COR-L47 (cell line): ENCODE data around the gene STK11.

Experiments
- DNase-seq: peaks from one replicate; lab custom pipeline; 2025; lab: John Stamatoyannopoulos, UW

Gene STK11

DNA sequence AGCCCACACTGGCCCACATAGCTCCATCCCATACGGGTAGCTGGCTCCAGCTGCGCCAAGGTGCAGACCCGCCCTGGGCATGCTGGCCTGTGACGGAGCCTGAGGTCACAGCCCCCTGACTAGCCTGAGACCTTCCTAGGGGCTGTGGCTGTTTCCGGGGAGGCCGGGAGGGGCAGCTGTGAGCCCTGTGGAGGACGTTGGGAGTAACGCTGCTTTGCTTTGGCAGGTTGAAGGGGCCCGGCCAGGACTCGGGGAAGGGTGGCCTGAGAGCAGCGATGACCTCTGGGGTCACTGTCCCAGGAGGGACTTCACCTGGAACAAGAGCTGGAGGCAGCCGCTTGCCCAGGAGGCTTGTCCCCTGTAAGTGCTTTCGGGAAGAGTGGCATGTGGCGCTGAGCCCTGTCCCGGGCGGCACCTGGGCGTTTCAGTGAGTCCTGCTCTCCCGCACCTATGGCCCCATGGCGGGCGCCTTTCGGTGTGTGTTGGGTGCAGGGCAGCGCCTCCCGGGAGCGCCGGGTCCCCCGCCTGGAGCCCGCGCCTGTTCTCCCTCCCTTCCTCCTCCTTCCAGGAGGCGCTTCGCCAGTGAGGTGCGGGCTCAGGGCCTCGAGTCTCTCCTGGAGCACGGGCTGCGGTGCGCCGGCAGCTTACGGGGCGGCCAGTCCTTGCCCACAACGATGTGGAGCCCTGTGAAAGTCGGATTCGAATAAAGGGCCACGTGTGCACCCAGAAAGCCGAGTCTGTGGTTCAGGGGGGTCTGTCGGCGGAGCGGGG lies 68.7 kb downstream of the STK11 start:
- DNase-seq, result no peak

DNA sequence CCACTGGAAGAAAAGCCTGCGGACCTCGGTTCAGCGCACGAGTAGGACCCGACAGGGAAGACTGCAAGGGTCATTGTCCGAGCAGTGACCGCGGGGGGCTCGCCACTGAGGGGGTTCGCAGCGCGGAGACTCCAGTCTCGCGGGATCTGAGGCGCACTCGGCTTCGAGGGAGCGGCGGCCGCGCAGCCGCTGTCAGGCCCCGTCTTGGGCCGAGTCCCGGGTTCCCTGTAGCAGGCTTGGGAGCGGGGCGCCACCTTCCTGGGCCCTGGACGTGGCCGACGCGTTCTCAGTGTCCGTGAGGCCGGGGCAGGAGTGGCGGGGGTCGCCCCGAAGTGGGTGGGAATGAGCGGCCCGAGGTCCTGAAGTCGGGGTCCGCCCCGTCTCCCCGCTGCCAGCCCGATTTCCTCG lies 69.3 kb downstream of the STK11 start:
- DNase-seq, result no peak

DNA sequence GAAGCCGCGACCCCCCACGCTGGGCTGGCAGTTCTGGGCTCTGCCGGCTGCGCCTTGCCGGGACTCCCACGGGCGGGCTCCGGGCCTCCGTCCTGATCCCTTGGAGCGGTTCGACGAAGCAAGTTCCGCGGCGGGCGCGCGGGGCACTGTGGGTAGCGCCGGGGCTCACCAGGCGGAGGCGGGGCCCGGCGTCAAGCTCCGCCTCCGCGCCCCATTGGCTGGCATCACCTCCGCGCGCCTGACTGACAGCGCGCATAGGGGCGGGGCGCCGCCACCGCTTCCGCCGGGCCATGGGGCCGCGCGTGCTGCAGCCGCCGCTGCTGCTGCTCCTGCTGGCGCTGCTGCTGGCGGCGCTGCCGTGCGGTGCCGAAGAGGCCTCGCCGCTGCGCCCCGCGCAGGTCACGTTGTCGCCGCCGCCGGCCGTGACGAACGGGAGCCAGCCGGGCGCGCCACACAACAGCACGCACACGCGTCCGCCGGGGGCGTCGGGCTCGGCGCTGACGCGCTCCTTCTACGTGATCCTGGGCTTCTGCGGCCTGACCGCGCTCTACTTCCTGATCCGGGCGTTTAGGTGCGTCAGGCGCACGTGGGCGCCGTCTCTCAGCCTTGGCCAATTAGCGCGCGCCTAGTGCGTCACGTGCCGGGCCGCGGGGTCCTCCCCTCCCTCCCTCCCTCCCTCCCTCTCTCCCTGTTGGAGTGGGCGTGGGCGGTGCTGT lies 69.8 kb downstream of the STK11 start, which contains the start of gene FAM174C:
Gene FAM174C, plus strand, starts transcription at position 271 of the 716 bp plus-strand sequence. Its CDS starts 20 bp downstream, at position 291.
- peak; percentile 98 for DNase-seq

DNA sequence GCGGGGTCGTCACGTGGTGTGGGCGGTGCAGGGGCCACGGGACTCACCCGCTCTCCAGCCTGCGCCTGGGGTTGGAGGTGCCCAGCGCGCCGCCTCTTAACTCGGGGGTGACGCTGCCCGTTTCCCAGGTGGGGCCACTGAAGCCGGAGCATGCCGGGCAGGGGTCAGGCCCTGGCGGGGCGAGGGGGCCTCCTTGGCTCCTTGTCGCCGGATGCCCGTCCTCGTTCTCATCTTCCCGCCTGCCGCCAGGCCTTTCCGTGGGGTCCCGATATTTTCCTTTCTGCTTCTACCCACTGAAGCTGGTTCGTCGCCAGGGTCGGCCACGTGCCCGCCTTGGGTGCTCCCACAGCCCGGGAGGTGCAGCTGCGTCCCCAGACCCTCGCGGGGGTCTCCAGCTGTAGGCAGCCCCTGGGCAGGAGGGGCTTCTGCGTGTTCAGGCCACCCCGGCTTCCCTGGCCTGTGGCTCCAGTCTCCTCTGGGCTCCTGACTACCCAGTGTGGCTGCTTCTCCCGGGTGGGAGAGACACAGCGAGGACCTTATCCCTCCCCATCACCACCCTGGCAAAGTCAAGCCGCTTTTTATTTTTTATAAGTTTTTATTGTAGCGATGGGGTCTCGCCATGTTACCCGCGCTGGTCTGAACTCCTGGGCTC lies 70.5 kb downstream of the STK11 start:
- DNase-seq, result no peak

DNA sequence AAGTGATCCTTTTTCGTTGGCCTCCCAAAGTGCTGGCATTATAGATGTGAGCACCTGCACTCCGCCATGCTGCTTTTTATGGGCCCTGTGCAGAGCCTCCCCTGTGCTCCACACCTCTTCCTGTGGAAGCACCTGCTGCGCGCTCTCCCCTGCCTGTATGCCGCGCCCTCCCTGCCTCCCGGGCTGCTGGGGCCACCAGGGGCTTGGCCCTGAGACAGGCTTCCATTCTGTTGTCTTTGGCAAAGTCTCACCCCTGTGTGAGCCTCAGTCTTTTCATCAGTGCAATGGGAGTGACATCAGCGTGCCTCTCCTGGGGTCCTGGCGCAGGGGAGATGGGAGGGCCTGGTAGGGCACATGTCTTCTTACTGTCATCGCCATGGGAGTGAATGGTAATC lies 71.0 kb downstream of the STK11 start:
- DNase-seq, result peak; percentile 39

DNA sequence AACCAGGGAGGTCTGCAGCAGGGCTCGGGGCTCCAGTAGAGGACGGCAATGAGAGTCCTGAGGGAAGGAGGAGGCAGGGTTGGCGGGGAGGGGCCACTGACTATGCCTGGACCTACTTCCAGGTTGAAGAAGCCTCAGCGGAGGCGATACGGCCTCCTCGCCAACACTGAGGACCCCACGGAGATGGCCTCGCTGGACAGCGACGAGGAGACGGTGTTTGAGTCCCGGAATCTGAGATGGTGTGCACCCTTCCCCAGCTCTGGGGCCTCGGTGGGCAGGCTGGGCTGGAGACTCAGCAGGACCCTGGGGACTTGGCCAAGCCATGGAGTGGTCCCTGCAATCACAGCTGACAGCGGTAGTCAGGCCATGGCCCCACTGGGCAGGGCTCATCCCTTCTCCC lies 71.5 kb downstream of the STK11 start:
- DNase-seq, result no peak
